Measurements from ENCODE around the gene RYK. TPM values are rescaled to one million over a fixed set of nuclear protein-coding genes. Genes with fewer than 3 reads are reported as not detected.

The RYK gene
- total RNA-seq, 4 donors from 2014 or later = 54.3 to 225 (median 138) TPM

GRCh38 chr3:134295930-134296329, 45.3 kb upstream of the RYK start:
- DNase-seq = no peak
- intact Hi-C loops (cut with DNase I; ENCODE audit: low total_unique reads) = no loop called here
- Histone ChIP-seq H3K4me1 (no peaks in the 10 kb centered on the region), H3K27me3 (no peaks in the 10 kb centered on the region), H3K27ac (no peak overlapping the region), H3K9me3 (no peaks in the 10 kb centered on the region), H3K36me3 (no peaks in the 10 kb centered on the region), H3K4me3 (no peak overlapping the region)
- TF ChIP-seq, protein P1, sequence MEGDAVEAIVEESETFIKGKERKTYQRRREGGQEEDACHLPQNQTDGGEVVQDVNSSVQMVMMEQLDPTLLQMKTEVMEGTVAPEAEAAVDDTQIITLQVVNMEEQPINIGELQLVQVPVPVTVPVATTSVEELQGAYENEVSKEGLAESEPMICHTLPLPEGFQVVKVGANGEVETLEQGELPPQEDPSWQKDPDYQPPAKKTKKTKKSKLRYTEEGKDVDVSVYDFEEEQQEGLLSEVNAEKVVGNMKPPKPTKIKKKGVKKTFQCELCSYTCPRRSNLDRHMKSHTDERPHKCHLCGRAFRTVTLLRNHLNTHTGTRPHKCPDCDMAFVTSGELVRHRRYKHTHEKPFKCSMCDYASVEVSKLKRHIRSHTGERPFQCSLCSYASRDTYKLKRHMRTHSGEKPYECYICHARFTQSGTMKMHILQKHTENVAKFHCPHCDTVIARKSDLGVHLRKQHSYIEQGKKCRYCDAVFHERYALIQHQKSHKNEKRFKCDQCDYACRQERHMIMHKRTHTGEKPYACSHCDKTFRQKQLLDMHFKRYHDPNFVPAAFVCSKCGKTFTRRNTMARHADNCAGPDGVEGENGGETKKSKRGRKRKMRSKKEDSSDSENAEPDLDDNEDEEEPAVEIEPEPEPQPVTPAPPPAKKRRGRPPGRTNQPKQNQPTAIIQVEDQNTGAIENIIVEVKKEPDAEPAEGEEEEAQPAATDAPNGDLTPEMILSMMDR (IDR thresholded peaks at IDR 0.05) = no peak
- TF ChIP-seq POLR2A (IDR thresholded peaks at IDR 0.05) = no peak

DNA sequence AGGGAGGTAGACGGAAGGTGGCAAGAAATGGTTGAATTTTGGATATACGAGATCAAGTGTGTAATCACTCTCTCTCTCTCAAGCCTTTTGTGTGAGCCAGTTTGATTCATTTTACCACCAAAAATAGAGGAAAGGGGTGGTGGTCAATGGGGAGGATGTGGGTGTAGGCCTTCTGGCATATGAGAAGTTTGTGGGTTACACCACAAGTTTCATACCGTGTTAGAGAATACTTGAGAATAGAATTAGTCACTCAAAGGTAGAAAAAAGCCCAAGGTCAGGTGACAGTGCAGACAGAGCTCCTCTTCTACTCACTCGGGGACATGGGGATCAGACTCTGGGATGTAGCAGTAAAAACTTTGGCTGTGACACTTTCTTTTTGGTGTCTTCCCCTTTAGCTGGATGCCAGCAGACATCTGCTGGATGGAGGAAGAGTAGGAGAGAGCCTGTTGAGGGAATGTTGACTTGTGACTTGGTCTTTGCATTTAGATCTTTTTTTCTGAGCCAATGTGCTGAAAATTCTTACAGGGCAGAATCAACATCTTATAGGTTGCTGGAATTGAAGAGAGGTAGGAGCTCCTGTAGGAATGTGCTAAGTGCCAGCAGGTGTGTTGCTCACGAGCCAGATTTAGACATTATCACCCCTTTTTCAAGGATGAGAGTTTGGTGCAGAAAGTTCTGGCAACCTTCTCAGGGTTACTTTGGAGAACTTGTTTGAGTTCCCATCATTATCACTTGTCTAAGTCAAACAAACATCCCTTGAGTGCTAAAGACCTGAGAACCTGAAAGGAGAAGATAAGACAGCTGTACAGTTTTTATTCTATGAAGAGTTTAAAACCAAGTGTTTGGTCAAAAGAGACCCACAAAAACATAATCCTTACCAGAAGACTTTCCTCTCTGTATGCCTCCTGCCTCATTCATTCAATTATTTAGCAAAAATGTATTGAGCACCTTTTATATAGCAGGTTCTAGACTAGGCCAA, 43.9 kb upstream of the RYK start:
- intact Hi-C loops (cut with DNase I; ENCODE audit: low total_unique reads) = no loop called here
- no peak for DNase-seq
- no peaks in the 10 kb centered on the region for H3K9me3 ChIP-seq
- no peaks in the 10 kb centered on the region for H3K4me1 ChIP-seq
- TF ChIP-seq, protein P1 (IDR thresholded peaks at IDR 0.05) = no peak
- TF ChIP-seq POLR2A (IDR thresholded peaks at IDR 0.05) = no peak
- H3K36me3 ChIP-seq = no peaks in the 10 kb centered on the region
- H3K27ac ChIP-seq = no peak overlapping the region
- H3K27me3 ChIP-seq = no peaks in the 10 kb centered on the region
- H3K4me3 ChIP-seq = no peak overlapping the region

DNA sequence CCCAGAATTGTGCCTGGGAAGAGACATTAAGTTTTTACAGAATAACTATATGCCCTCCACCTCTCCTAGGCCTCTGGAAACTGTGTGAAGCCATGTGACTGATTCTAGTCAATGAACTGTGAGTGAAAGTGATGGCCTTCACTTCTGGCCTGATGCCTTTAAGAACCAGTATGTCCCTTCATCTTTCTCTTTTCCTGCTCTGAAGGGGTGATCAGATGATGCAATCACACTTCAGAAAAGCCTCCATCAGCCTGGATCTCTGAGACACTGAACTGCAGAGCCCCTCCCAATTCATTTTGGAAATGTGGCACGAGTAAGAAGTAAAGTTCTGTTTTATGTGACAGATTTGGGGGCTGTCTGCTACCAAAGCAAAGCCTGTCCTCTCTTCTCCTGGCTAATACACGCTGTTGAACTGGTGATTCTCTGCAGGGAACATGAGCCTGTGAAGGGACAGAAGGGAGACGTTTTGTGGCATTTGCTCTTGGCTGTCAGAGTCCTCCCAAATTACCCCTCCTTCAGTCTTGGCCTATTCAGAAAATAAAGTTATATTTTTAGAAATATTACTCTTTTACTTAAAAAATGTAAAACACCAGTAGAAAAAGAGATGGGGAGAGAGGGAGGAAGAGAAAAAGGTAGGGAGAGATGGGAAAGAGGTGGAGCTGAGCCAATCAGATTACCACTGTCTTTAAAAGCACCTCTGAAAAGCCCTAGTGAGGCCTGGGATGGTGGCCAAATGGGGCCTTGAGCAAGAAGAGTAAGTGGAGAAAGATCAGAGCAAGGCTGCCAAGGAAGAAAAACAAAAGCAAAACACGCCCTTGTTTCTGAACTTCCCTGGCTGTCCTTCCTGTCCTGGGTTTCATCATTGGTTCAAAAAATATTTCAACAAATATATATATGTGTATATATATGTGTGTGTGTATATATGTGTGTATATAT, 40.9 kb upstream of the RYK start:
- DNase-seq = peak; percentile 92 to 98
- no peaks in the 10 kb centered on the region for H3K4me1 ChIP-seq
- H3K4me3 ChIP-seq = no peak overlapping the region
- no peaks in the 10 kb centered on the region for H3K27me3 ChIP-seq
- TF ChIP-seq, protein P1 (IDR thresholded peaks at IDR 0.05) = no peak
- no peak for TF ChIP-seq POLR2A (IDR thresholded peaks at IDR 0.05)
- intact Hi-C loops (cut with DNase I; ENCODE audit: low total_unique reads) = no loop called here
- no peaks in the 10 kb centered on the region for H3K36me3 ChIP-seq
- H3K27ac ChIP-seq = peak overlapping the region; percentile 79 to 80
- H3K9me3 ChIP-seq = no peaks in the 10 kb centered on the region

DNA sequence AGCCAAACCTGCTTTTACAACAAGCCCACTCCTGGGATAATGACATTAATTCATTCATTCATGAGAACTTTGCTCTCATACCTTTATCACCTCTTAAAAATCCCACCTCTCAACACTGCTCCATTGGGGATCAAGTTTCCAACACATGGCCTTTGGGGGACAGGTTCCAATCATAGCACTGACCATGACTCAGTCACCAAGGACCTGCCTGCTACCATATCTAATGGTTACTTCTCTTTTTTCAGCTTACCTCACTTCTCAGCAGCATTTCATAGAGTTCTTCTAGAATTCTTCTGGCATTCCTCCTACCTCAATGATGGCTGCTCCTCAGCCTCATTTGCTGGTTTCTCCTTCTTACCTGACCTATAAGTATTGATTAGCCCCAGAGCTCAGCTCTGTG, 36.9 kb upstream of the RYK start:
- DNase-seq = no peak
- no peak overlapping the region for H3K27ac ChIP-seq
- no peaks in the 10 kb centered on the region for H3K27me3 ChIP-seq
- intact Hi-C loops (cut with DNase I; ENCODE audit: low total_unique reads) = no loop called here
- no peak overlapping the region for H3K4me3 ChIP-seq
- no peaks in the 10 kb centered on the region for H3K36me3 ChIP-seq
- no peaks in the 10 kb centered on the region for H3K9me3 ChIP-seq
- H3K4me1 ChIP-seq = no peaks in the 10 kb centered on the region
- TF ChIP-seq, protein P1 (IDR thresholded peaks at IDR 0.05) = no peak
- no peak for TF ChIP-seq POLR2A (IDR thresholded peaks at IDR 0.05)
